ENCODE measurements around the gene CDH10.

The CDH10 gene

DNA sequence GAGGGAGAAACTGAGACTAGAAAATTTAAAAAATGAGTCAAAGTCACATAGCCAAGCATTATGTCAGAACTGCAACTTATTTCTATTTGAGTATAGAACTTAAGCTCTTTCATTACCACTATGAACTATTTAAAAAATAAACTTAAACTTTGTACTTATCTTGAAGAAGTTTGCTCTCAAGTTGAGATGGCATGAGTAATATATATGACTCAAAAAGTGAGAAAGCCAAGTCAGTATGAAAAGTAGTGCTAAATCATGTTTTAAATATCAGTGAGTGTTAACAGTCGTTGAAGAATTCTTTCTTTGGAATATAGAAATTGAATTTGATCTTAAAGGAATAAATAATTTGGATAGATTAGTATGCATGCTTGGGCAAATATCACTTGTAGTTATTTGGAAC is 36.3 kb upstream of the CDH10 start:
- no peak for TF ChIP-seq EZH2 (IDR thresholded peaks at IDR 0.05; ENCODE audit: borderline replicate concordance, low read length)
- TF ChIP-seq, protein P1, sequence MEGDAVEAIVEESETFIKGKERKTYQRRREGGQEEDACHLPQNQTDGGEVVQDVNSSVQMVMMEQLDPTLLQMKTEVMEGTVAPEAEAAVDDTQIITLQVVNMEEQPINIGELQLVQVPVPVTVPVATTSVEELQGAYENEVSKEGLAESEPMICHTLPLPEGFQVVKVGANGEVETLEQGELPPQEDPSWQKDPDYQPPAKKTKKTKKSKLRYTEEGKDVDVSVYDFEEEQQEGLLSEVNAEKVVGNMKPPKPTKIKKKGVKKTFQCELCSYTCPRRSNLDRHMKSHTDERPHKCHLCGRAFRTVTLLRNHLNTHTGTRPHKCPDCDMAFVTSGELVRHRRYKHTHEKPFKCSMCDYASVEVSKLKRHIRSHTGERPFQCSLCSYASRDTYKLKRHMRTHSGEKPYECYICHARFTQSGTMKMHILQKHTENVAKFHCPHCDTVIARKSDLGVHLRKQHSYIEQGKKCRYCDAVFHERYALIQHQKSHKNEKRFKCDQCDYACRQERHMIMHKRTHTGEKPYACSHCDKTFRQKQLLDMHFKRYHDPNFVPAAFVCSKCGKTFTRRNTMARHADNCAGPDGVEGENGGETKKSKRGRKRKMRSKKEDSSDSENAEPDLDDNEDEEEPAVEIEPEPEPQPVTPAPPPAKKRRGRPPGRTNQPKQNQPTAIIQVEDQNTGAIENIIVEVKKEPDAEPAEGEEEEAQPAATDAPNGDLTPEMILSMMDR (IDR thresholded peaks at IDR 0.05; ENCODE audit: low read length), result no peak
- Histone ChIP-seq H3F3A (ENCODE audit: insufficient read depth, low read length) (no peaks in the 10 kb centered on the region), H3K36me3 (ENCODE audit: insufficient read depth, low read length) (no peaks in the 10 kb centered on the region), H2AFZ (ENCODE audit: low read length) (no peak overlapping the region), H3K27ac (ENCODE audit: low read depth, low read length, poor library complexity, severe bottlenecking) (no peak overlapping the region), H3K4me3 (ENCODE audit: low read depth, low read length, poor library complexity, severe bottlenecking) (no peak overlapping the region), H3K9me2 (ENCODE audit: low read depth, low read length) (no peaks in the 10 kb centered on the region), H4K20me1 (ENCODE audit: insufficient read depth, low read length) (no peaks in the 10 kb centered on the region), H3K4me1 (ENCODE audit: insufficient read depth, low read length, severe bottlenecking) (no peaks in the 10 kb centered on the region), H3K79me2 (ENCODE audit: insufficient read depth, low read length) (no peaks in the 10 kb centered on the region), H3K27me3 (ENCODE audit: insufficient read depth, low read length) (no peaks in the 10 kb centered on the region), H3K9ac (ENCODE audit: low read length) (no peak overlapping the region), H3K4me2 (ENCODE audit: low read length) (no peak overlapping the region), H3K9me3 (ENCODE audit: low read length) (no peaks in the 10 kb centered on the region; the same call in 1 of the 2 replicates)

DNA sequence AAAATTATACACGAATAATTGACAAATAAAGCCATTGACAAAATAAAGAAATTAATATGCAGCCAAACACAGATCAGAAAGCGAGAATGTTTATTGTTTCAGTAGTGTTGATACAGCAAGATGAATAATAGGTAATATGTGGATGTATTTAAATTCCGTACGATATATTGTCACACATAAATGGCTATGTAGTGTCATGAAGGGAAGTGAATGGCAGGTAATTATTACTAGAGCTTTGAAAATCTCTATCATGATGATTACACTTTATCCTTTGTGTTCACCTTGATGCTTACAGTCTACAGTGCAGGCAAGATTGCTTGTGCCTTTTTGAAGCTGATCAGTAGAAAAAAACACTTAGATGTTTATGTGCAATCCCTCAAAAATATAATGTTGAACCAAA is 23.3 kb upstream of the CDH10 start:
- Histone ChIP-seq H3K79me2 (ENCODE audit: insufficient read depth, low read length) (no peaks in the 10 kb centered on the region), H3K36me3 (ENCODE audit: insufficient read depth, low read length) (no peaks in the 10 kb centered on the region), H3K9me2 (ENCODE audit: low read depth, low read length) (no peaks in the 10 kb centered on the region), H4K20me1 (ENCODE audit: insufficient read depth, low read length) (no peaks in the 10 kb centered on the region), H3F3A (ENCODE audit: insufficient read depth, low read length) (no peaks in the 10 kb centered on the region), H3K27me3 (ENCODE audit: insufficient read depth, low read length) (no peaks in the 10 kb centered on the region), H3K9me3 (ENCODE audit: low read length) (no peaks in the 10 kb centered on the region), H3K4me3 (ENCODE audit: low read depth, low read length, poor library complexity, severe bottlenecking) (no peak overlapping the region), H3K4me1 (ENCODE audit: insufficient read depth, low read length, severe bottlenecking) (no peaks in the 10 kb centered on the region), H2AFZ (ENCODE audit: low read length) (no peak overlapping the region), H3K27ac (ENCODE audit: low read depth, low read length, poor library complexity, severe bottlenecking) (no peak overlapping the region), H3K9ac (ENCODE audit: low read length) (no peak overlapping the region), H3K4me2 (ENCODE audit: low read length) (no peak overlapping the region)
- no peak for TF ChIP-seq EZH2 (IDR thresholded peaks at IDR 0.05; ENCODE audit: borderline replicate concordance, low read length)
- TF ChIP-seq, protein P1 (IDR thresholded peaks at IDR 0.05; ENCODE audit: low read length), result no peak

DNA sequence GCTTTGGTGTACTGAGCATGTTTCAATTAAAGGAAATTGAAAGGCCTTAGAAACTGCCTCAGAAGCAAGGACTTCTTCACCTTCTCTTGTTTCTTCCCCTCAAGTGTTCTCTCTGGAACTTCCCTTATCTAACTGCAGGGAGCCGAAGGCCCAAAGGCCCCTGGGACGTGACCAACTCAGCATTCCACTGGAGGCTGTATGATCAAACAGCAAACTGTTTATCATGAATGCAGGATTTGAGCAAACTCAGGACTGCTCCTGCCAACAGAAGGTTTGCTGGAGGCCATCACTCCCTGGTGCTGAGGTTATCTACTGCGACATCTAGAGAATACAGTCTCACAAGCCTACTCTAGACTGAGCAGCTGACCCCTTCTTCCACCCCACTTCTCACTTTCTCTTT is 4.8 kb upstream of the CDH10 start:
- no peak overlapping the region for H3K9ac ChIP-seq (ENCODE audit: low read length)

More for the DNA sequence above, 4.8 kb upstream of the CDH10 start:
- H3K9me2 ChIP-seq (ENCODE audit: low read depth, low read length), result no peaks in the 10 kb centered on the region
- H3K36me3 ChIP-seq (ENCODE audit: insufficient read depth, low read length), result no peaks in the 10 kb centered on the region
- no peaks in the 10 kb centered on the region for H3K9me3 ChIP-seq (ENCODE audit: low read length)
- H3K4me1 ChIP-seq (ENCODE audit: insufficient read depth, low read length, severe bottlenecking), result no peaks in the 10 kb centered on the region
- no peak overlapping the region for H3K27ac ChIP-seq (ENCODE audit: low read depth, low read length, poor library complexity, severe bottlenecking)
- no peaks in the 10 kb centered on the region for H3K27me3 ChIP-seq (ENCODE audit: insufficient read depth, low read length)
- no peaks in the 10 kb centered on the region for H4K20me1 ChIP-seq (ENCODE audit: insufficient read depth, low read length)
- H2AFZ ChIP-seq (ENCODE audit: low read length), result no peak overlapping the region
- H3K4me3 ChIP-seq (ENCODE audit: low read depth, low read length, poor library complexity, severe bottlenecking), result no peak overlapping the region
- TF ChIP-seq, protein P1 (IDR thresholded peaks at IDR 0.05; ENCODE audit: low read length), result no peak
- no peak for TF ChIP-seq EZH2 (IDR thresholded peaks at IDR 0.05; ENCODE audit: borderline replicate concordance, low read length)
- no peaks in the 10 kb centered on the region for H3F3A ChIP-seq (ENCODE audit: insufficient read depth, low read length)
- no peaks in the 10 kb centered on the region for H3K79me2 ChIP-seq (ENCODE audit: insufficient read depth, low read length)
- no peak overlapping the region for H3K4me2 ChIP-seq (ENCODE audit: low read length)

All from OCI-LY1 (cell line).